NCI-H748 (cell line): ENCODE data around the gene MVB12B.

Source experiments
- DNase-seq: peaks from one replicate; lab custom pipeline; 2025; ENCODE audit not compliant: unreplicated experiment; lab: John Stamatoyannopoulos, UW

The MVB12B gene

GRCh38 chr9:126329476-126330275, 3.0 kb downstream of the MVB12B start:
- no peak for DNase-seq

- DNase-seq = no peak
Observed at GRCh38 chr9:126330536-126330935, 3.9 kb downstream of the MVB12B start.

GRCh38 chr9:126331964-126332748, 5.5 kb downstream of the MVB12B start:
- DNase-seq = no peak

- DNase-seq = no peak
Observed at GRCh38 chr9:126334721-126335621, 8.3 kb downstream of the MVB12B start.

GRCh38 chr9:126335837-126336735, 9.5 kb downstream of the MVB12B start:
- DNase-seq = no peak

- DNase-seq = no peak
Observed at GRCh38 chr9:126336736-126337325, 10.2 kb downstream of the MVB12B start.

- peak; percentile 50 for DNase-seq
Observed at GRCh38 chr9:126337729-126338372, 11.2 kb downstream of the MVB12B start.

- DNase-seq = no peak
Observed at GRCh38 chr9:126338945-126339344, 12.3 kb downstream of the MVB12B start.

GRCh38 chr9:126341426-126341825, 14.8 kb downstream of the MVB12B start:
- DNase-seq = no peak

- DNase-seq = no peak
Observed at GRCh38 chr9:126341902-126342301, 15.3 kb downstream of the MVB12B start.

- DNase-seq = no peak
Observed at GRCh38 chr9:126342621-126343031, 16.0 kb downstream of the MVB12B start.

GRCh38 chr9:126343271-126343700, 16.7 kb downstream of the MVB12B start:
- DNase-seq = no peak

- no peak for DNase-seq
Observed at GRCh38 chr9:126346031-126346430, 19.4 kb downstream of the MVB12B start.

GRCh38 chr9:126347093-126347492, 20.5 kb downstream of the MVB12B start:
- DNase-seq = no peak

- DNase-seq = peak; percentile 36
Observed at GRCh38 chr9:126347911-126348760, 21.5 kb downstream of the MVB12B start.

- DNase-seq = peak; percentile 71
Observed at GRCh38 chr9:126348911-126349550, 22.4 kb downstream of the MVB12B start.

GRCh38 chr9:126354887-126355770, 28.5 kb downstream of the MVB12B start:
- DNase-seq = no peak
